ENCODE results near the gene MTHFD2L.

DNA sequence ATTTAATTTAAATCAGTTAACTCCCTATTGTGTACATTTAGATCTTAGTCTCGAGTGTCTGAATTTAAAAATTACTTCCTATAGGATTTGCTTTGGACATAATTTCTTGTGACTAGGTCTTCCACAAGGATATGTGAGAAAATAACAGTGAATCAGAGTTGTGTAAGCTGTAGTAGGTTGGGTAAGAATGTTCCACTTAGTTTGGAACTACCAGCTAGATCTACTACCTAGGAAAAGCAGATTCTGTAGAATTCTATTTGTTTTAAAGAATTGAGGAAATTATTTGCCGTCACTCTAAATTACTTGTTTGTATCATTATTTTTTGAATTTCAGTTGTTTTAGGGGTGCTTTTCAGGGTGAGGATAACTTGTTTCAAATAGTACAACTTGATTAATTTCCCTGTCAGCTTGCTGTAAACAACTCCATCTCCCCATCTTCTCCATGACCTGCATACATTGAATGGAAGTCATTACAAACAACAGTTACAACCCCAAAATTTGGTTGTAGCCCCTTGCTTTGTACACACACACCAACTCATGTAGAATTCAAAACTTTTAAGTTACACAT is 1.3 kb downstream of the MTHFD2L start:
- TF ChIP-seq EZH2phosphoT487 (IDR thresholded peaks at IDR 0.05; ENCODE audit: borderline replicate concordance, low read length) (no peak), EZH2 (IDR thresholded peaks at IDR 0.05; ENCODE audit: low read length, unreplicated experiment) (no peak)
- TF ChIP-seq, protein P1, sequence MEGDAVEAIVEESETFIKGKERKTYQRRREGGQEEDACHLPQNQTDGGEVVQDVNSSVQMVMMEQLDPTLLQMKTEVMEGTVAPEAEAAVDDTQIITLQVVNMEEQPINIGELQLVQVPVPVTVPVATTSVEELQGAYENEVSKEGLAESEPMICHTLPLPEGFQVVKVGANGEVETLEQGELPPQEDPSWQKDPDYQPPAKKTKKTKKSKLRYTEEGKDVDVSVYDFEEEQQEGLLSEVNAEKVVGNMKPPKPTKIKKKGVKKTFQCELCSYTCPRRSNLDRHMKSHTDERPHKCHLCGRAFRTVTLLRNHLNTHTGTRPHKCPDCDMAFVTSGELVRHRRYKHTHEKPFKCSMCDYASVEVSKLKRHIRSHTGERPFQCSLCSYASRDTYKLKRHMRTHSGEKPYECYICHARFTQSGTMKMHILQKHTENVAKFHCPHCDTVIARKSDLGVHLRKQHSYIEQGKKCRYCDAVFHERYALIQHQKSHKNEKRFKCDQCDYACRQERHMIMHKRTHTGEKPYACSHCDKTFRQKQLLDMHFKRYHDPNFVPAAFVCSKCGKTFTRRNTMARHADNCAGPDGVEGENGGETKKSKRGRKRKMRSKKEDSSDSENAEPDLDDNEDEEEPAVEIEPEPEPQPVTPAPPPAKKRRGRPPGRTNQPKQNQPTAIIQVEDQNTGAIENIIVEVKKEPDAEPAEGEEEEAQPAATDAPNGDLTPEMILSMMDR (conservative IDR thresholded peaks at IDR 0.05; ENCODE audit: low read depth, low read length) = no peak

Data from PC-3 (cell line).